HepG2 (cell line): ENCODE results near the gene ECPAS. TPM values are rescaled to one million over a fixed set of nuclear protein-coding genes. Genes with fewer than 3 reads are reported as not detected.
A peak's percentile ranks its signal among the peaks of the same experiment; 100 is the strongest.

ENCODE experiments used
- EEA1 ChIP-seq: sonication (generic); formaldehyde crosslinking; IDR thresholded peaks from 2 replicates; pipeline ENCODE4 v1.5.1; 2020; ENCODE audit warnings: mild to moderate bottlenecking, missing genetic modification reagents, borderline replicate concordance
- ERF ChIP-seq: IDR thresholded peaks from 2 replicates; pipeline ENCODE4 v1.6.1; 2018; ENCODE audit warnings: missing biosample characterization, missing genetic modification reagents
- HDAC1 ChIP-seq: sonication (generic); formaldehyde crosslinking; IDR thresholded peaks from 2 replicates; pipeline ENCODE4 v1.5.1; 2020; ENCODE audit warnings: mild to moderate bottlenecking, missing genetic modification reagents
- KAT7 ChIP-seq: IDR thresholded peaks from 2 replicates; pipeline ENCODE4 v1.6.1; 2018; ENCODE audit warnings: borderline replicate concordance, missing compliant biosample characterization
- LCORL ChIP-seq, 2 experiments: fragments of 450-650 bp in 1 of 2; sonication (generic) in 1 of 2; formaldehyde crosslinking in 1 of 2; IDR thresholded peaks; 2 replicates each; pipeline versions ENCODE4 v1.5.0 to v1.6.1; 2017 to 2020; ENCODE audit warnings: antibody characterized with exemption in 1 of 2, missing genetic modification reagents in 1 of 2
- NKX3-1 ChIP-seq: sonication (generic); formaldehyde crosslinking; IDR thresholded peaks from 2 replicates; pipeline ENCODE4 v1.5.0; 2020; ENCODE audit warnings: missing genetic modification reagents
- SATB2 ChIP-seq: sonication (generic); formaldehyde crosslinking; IDR thresholded peaks from 2 replicates; pipeline ENCODE4 v1.5.0; 2020; ENCODE audit warnings: missing genetic modification reagents
- SIX4 ChIP-seq: sonication (generic); formaldehyde crosslinking; IDR thresholded peaks from 2 replicates; pipeline ENCODE4 v1.4.0; 2020; ENCODE audit warnings: missing genetic modification reagents
- SOX5 ChIP-seq: IDR thresholded peaks from 2 replicates; pipeline ENCODE4 v1.6.1; 2016; ENCODE audit warnings: borderline replicate concordance
- ZFP82 ChIP-seq: sonication (generic); formaldehyde crosslinking; IDR thresholded peaks from 2 replicates; pipeline ENCODE4 v1.5.1; 2020; ENCODE audit warnings: mild to moderate bottlenecking, missing genetic modification reagents, borderline replicate concordance
- ZMAT3 ChIP-seq: sonication (generic); formaldehyde crosslinking; conservative IDR thresholded peaks from 2 replicates; pipeline ENCODE4 v1.7.0; 2021; ENCODE audit warnings: missing genetic modification reagents
- ZNF251 ChIP-seq: sonication (generic); formaldehyde crosslinking; IDR thresholded peaks from 2 replicates; pipeline ENCODE4 v1.9.0; 2021; ENCODE audit warnings: mild to moderate bottlenecking, missing genetic modification reagents
- ZNF724P ChIP-seq: sonication (generic); formaldehyde crosslinking; IDR thresholded peaks from 2 replicates; pipeline ENCODE4 v1.8.0; 2022; ENCODE audit warnings: missing genetic modification reagents, borderline replicate concordance
- ZNF777 ChIP-seq: sonication (generic); formaldehyde crosslinking; IDR thresholded peaks from 2 replicates; pipeline ENCODE4 v1.4.0; 2020; ENCODE audit warnings: missing genetic modification reagents
- ZNF83 ChIP-seq: sonication (generic); formaldehyde crosslinking; IDR thresholded peaks from 2 replicates; pipeline ENCODE4 v1.4.0; 2020; ENCODE audit warnings: missing genetic modification reagents, mild to moderate bottlenecking, borderline replicate concordance
- polyA plus RNA-seq, 8 experiments: library from polyadenylated mRNA; depleted of rRNA in 3 of 8; stranded (reverse) in 7 of 8; unstranded in 1 of 8; fragments of >200 nt; fragmentation: Illumina TruSeq in 4 of 8; extraction: Trizol in 4 of 8; gene quantifications; 2 replicates each; pipeline versions ENCODE4 v1.2.1 to v1.2.3, GENCODE V29; 2011 to 2016; ENCODE audit warnings: low read depth in 4 of 8, missing spikeins in 1 of 8, mixed read lengths in 1 of 8; ENCODE audit not compliant: insufficient read depth in 1 of 8
- total RNA-seq, 5 experiments: library from RNA; depleted of rRNA; stranded (reverse); fragments of >200 nt; fragmentation: Illumina TruSeq; extraction: Trizol; gene quantifications; 2 replicates each; pipeline ENCODE4 v1.2.3, GENCODE V29; 2016; ENCODE audit warnings: low read depth in 1 of 5
- TF ChIP-seq, protein P1 (sequence below): sonication (generic); formaldehyde crosslinking; IDR thresholded peaks from 2 replicates; pipeline ENCODE4 v1.4.0; 2020; ENCODE audit warnings: missing genetic modification reagents
- TF ChIP-seq, protein P2 (sequence below): IDR thresholded peaks from 2 replicates; pipeline ENCODE4 v1.6.1; 2016; ENCODE audit warnings: missing genetic modification reagents, missing compliant biosample characterization
- TF ChIP-seq, protein P3 (sequence below): sonication (generic); formaldehyde crosslinking; IDR thresholded peaks from 2 replicates; pipeline ENCODE4 v1.4.0; 2020; ENCODE audit warnings: missing genetic modification reagents

The ECPAS gene
- total and polyA plus RNA-seq, 2 of the 13 experiments (the other 11 are each of a cell fraction or from before 2014, with no cell fraction given): 35.3 to 58.0 TPM

DNA sequence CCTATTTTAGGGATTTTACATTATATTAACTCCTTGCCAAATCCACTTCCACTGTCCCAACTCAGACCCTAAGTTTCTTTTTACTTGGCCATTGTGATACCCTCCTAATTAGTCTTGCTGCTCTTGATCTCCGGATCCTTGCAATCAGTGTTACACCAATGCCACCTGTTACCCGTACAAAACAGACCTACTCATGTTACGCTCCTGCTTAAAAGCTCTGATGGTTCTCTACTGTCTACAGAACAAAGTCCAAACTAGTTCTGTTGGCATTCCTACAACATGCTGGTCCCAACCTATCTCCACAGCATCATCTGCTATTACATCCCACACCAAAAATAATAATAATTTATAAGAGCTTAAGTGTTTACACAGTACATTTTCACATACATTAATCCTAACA lies 9.8 kb downstream of the ECPAS start (continued):
- TF ChIP-seq KAT7 (CRISPR knock-in tag) (no peak), ZNF251 (no peak), SATB2 (no peak), NKX3-1 (CRISPR knock-in tag) (no peak), ZNF724P (CRISPR knock-in tag) (no peak), SIX4 (peak; percentile 94), EEA1 (CRISPR knock-in tag) (no peak), ZNF777 (CRISPR knock-in tag) (no peak), ZMAT3 (no peak), SOX5 (peak; percentile 40; the same call in 1 of the 2 replicates), ZNF83 (CRISPR knock-in tag) (no peak), ERF (CRISPR knock-in tag) (no peak), ZFP82 (CRISPR knock-in tag) (no peak), LCORL (IDR thresholded peaks at IDR 0.05) (no peak), LCORL (CRISPR knock-in tag; IDR thresholded peaks at IDR 0.05) (no peak), HDAC1 (CRISPR knock-in tag) (0 out of 2 replicates have a peak, but pooled peaks have one; percentile 26)
- TF ChIP-seq, protein P1, sequence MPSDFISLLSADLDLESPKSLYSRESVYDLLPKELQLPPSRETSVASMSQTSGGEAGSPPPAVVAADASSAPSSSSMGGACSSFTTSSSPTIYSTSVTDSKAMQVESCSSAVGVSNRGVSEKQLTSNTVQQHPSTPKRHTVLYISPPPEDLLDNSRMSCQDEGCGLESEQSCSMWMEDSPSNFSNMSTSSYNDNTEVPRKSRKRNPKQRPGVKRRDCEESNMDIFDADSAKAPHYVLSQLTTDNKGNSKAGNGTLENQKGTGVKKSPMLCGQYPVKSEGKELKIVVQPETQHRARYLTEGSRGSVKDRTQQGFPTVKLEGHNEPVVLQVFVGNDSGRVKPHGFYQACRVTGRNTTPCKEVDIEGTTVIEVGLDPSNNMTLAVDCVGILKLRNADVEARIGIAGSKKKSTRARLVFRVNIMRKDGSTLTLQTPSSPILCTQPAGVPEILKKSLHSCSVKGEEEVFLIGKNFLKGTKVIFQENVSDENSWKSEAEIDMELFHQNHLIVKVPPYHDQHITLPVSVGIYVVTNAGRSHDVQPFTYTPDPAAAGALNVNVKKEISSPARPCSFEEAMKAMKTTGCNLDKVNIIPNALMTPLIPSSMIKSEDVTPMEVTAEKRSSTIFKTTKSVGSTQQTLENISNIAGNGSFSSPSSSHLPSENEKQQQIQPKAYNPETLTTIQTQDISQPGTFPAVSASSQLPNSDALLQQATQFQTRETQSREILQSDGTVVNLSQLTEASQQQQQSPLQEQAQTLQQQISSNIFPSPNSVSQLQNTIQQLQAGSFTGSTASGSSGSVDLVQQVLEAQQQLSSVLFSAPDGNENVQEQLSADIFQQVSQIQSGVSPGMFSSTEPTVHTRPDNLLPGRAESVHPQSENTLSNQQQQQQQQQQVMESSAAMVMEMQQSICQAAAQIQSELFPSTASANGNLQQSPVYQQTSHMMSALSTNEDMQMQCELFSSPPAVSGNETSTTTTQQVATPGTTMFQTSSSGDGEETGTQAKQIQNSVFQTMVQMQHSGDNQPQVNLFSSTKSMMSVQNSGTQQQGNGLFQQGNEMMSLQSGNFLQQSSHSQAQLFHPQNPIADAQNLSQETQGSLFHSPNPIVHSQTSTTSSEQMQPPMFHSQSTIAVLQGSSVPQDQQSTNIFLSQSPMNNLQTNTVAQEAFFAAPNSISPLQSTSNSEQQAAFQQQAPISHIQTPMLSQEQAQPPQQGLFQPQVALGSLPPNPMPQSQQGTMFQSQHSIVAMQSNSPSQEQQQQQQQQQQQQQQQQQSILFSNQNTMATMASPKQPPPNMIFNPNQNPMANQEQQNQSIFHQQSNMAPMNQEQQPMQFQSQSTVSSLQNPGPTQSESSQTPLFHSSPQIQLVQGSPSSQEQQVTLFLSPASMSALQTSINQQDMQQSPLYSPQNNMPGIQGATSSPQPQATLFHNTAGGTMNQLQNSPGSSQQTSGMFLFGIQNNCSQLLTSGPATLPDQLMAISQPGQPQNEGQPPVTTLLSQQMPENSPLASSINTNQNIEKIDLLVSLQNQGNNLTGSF (CRISPR knock-in tag): no peak
- TF ChIP-seq, protein P2, sequence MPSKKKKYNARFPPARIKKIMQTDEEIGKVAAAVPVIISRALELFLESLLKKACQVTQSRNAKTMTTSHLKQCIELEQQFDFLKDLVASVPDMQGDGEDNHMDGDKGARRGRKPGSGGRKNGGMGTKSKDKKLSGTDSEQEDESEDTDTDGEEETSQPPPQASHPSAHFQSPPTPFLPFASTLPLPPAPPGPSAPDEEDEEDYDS: no peak
- TF ChIP-seq, protein P3, sequence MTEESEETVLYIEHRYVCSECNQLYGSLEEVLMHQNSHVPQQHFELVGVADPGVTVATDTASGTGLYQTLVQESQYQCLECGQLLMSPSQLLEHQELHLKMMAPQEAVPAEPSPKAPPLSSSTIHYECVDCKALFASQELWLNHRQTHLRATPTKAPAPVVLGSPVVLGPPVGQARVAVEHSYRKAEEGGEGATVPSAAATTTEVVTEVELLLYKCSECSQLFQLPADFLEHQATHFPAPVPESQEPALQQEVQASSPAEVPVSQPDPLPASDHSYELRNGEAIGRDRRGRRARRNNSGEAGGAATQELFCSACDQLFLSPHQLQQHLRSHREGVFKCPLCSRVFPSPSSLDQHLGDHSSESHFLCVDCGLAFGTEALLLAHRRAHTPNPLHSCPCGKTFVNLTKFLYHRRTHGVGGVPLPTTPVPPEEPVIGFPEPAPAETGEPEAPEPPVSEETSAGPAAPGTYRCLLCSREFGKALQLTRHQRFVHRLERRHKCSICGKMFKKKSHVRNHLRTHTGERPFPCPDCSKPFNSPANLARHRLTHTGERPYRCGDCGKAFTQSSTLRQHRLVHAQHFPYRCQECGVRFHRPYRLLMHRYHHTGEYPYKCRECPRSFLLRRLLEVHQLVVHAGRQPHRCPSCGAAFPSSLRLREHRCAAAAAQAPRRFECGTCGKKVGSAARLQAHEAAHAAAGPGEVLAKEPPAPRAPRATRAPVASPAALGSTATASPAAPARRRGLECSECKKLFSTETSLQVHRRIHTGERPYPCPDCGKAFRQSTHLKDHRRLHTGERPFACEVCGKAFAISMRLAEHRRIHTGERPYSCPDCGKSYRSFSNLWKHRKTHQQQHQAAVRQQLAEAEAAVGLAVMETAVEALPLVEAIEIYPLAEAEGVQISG (CRISPR knock-in tag): no peak
